ENCODE data around the gene KLK10.

KLK10 gene

DNA sequence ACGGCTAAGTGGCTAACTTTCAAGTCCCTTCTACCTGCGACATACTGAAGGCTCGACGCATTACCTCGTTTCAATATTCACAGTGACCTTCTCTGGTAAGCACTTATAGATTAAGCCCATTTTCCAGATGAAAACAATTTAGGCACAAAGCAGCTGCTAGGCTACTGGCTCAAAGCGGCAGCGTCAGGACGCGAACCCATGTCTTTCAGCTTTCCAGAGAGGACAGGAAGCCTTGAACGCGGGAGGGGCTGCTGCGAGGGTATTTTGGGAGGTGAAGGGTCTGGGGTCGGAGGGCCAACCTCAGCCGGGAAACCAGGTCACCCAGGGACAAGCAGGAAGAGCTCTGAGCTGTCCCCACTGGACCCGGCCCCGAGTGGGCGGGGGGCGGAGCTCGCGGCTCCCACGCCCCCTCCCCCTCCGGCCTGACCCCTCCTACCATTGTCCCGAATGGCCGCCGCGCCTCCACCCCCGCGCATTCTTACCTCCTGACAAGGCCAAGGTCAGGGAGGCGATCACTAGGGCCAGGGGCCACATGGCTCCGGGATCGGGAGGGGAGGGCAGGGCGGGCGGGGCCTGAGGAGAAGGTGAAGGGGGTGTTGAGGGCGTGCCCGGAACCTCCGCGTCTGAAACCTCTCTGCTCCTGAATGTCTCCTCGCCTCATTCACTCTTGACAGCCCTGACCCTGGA, 45.2 kb upstream of the KLK10 start, which contains the start of gene KLK13:
TSS of gene KLK13 (minus strand) at position 559 of the 687 bp plus-strand sequence. CDS start at position 534, 25 bp downstream.
- no peaks in the 10 kb centered on the region for H3K36me3 ChIP-seq (ENCODE audit: insufficient read depth, low read length)
- no peak within 1 kb of the TSS for H3K27ac ChIP-seq (ENCODE audit: low read length)
- DNase-seq (no peak), ATAC-seq (ENCODE audit: insufficient read depth, low read depth) (no peak)
- H3K27me3 ChIP-seq (ENCODE audit: insufficient read depth, low read length, poor library complexity) = no peaks in the 10 kb centered on the region
- H2AFZ ChIP-seq (ENCODE audit: low read depth, low read length) = no peak within 1 kb of the TSS
- no peaks in the 10 kb centered on the region for H3K79me2 ChIP-seq (ENCODE audit: insufficient read depth, low read length)
- no peak within 1 kb of the TSS for H3K9ac ChIP-seq (ENCODE audit: low read depth, low read length)
- H3K4me2 ChIP-seq (ENCODE audit: insufficient read depth, low read length) = no peak within 1 kb of the TSS
- H3K4me3 ChIP-seq (ENCODE audit: low read depth in 1 of 2, low read length in 2 of 2) = no peak within 1 kb of the TSS
- H3K9me3 ChIP-seq (ENCODE audit: insufficient read depth, low read length, severe bottlenecking) = no peaks in the 10 kb centered on the region
- no peaks in the 10 kb centered on the region for H4K20me1 ChIP-seq (ENCODE audit: insufficient read depth, low read length)
- no peaks in the 10 kb centered on the region for H3K4me1 ChIP-seq (ENCODE audit: insufficient read depth, low read length)
- TF ChIP-seq, protein P1, sequence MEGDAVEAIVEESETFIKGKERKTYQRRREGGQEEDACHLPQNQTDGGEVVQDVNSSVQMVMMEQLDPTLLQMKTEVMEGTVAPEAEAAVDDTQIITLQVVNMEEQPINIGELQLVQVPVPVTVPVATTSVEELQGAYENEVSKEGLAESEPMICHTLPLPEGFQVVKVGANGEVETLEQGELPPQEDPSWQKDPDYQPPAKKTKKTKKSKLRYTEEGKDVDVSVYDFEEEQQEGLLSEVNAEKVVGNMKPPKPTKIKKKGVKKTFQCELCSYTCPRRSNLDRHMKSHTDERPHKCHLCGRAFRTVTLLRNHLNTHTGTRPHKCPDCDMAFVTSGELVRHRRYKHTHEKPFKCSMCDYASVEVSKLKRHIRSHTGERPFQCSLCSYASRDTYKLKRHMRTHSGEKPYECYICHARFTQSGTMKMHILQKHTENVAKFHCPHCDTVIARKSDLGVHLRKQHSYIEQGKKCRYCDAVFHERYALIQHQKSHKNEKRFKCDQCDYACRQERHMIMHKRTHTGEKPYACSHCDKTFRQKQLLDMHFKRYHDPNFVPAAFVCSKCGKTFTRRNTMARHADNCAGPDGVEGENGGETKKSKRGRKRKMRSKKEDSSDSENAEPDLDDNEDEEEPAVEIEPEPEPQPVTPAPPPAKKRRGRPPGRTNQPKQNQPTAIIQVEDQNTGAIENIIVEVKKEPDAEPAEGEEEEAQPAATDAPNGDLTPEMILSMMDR (IDR thresholded peaks at IDR 0.05; ENCODE audit: borderline replicate concordance, extremely low read depth, low read length, poor library complexity, severe bottlenecking) = no peak
- TF ChIP-seq EZH2 (IDR thresholded peaks at IDR 0.05; ENCODE audit: borderline replicate concordance, low read depth, low read length, severe bottlenecking) = no peak

GRCh38 chr19:51063664-51064063, 44.2 kb upstream of the KLK10 start:
- no peak overlapping the region for H3K27ac ChIP-seq (ENCODE audit: low read length)
- no peak overlapping the region for H2AFZ ChIP-seq (ENCODE audit: low read depth, low read length)
- H3K9ac ChIP-seq (ENCODE audit: low read depth, low read length) = no peak overlapping the region
- H3K4me2 ChIP-seq (ENCODE audit: insufficient read depth, low read length) = no peak overlapping the region
- H3K4me1 ChIP-seq (ENCODE audit: insufficient read depth, low read length) = no peaks in the 10 kb centered on the region
- H3K36me3 ChIP-seq (ENCODE audit: insufficient read depth, low read length) = no peaks in the 10 kb centered on the region
- DNase-seq = no peak
- no peaks in the 10 kb centered on the region for H3K27me3 ChIP-seq (ENCODE audit: insufficient read depth, low read length, poor library complexity)
- no peaks in the 10 kb centered on the region for H3K9me3 ChIP-seq (ENCODE audit: insufficient read depth, low read length, severe bottlenecking)
- TF ChIP-seq, protein P1 (IDR thresholded peaks at IDR 0.05; ENCODE audit: borderline replicate concordance, extremely low read depth, low read length, poor library complexity, severe bottlenecking) = no peak
- TF ChIP-seq EZH2 (IDR thresholded peaks at IDR 0.05; ENCODE audit: borderline replicate concordance, low read depth, low read length, severe bottlenecking) = no peak
- H4K20me1 ChIP-seq (ENCODE audit: insufficient read depth, low read length) = no peaks in the 10 kb centered on the region
- no peak overlapping the region for H3K4me3 ChIP-seq (ENCODE audit: low read depth in 1 of 2, low read length in 2 of 2)
- ATAC-seq (ENCODE audit: insufficient read depth, low read depth) = no peak
- H3K79me2 ChIP-seq (ENCODE audit: insufficient read depth, low read length) = no peaks in the 10 kb centered on the region

GRCh38 chr19:51060973-51061372, 41.5 kb upstream of the KLK10 start:
- TF ChIP-seq, protein P1 (IDR thresholded peaks at IDR 0.05; ENCODE audit: borderline replicate concordance, extremely low read depth, low read length, poor library complexity, severe bottlenecking) = no peak
- no peak for TF ChIP-seq EZH2 (IDR thresholded peaks at IDR 0.05; ENCODE audit: borderline replicate concordance, low read depth, low read length, severe bottlenecking)
- no peak for ATAC-seq (ENCODE audit: insufficient read depth, low read depth)
- no peaks in the 10 kb centered on the region for H3K79me2 ChIP-seq (ENCODE audit: insufficient read depth, low read length)
- H3K9me3 ChIP-seq (ENCODE audit: insufficient read depth, low read length, severe bottlenecking) = no peaks in the 10 kb centered on the region
- no peak overlapping the region for H3K4me2 ChIP-seq (ENCODE audit: insufficient read depth, low read length)
- no peaks in the 10 kb centered on the region for H3K27me3 ChIP-seq (ENCODE audit: insufficient read depth, low read length, poor library complexity)
- no peak overlapping the region for H3K9ac ChIP-seq (ENCODE audit: low read depth, low read length)
- H3K4me1 ChIP-seq (ENCODE audit: insufficient read depth, low read length) = no peaks in the 10 kb centered on the region
- H3K27ac ChIP-seq (ENCODE audit: low read length) = no peak overlapping the region
- DNase-seq = no peak
- no peaks in the 10 kb centered on the region for H3K36me3 ChIP-seq (ENCODE audit: insufficient read depth, low read length)
- no peak overlapping the region for H3K4me3 ChIP-seq (ENCODE audit: low read depth in 1 of 2, low read length in 2 of 2)
- H4K20me1 ChIP-seq (ENCODE audit: insufficient read depth, low read length) = no peaks in the 10 kb centered on the region
- no peak overlapping the region for H2AFZ ChIP-seq (ENCODE audit: low read depth, low read length)
